ENCODE data around the gene NUDT3.

DNA sequence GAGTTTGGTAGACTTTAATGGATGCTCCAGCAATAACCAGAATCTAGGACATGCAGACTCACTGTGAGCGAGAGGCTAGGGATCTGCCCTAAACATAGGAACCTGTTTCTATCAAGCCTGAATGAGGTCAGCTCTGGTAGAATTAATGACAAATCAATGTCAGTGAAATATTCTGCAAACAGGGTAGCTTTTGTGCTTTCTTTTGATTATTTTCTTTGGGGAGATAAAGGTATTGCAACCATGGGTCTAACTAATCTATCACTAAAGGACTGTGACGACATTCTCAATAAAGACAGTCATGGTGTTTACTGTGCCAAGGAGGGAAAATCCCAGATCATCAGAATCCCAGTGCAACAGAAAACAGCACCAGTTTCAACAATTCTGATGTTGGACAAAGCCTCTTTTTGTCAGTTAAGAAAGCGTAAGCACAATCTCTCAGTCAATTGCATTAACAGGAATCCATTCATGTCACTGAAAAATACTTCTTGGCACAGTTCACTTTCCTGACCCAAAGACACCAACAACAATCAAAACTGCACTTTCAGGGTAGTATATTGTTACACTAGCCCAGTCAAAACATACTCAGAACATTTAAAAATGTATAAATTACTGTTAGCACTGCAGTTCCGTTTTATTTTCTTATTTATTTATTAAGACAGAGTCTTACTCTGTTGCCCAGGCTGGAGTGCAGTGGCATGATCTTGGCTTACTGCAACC lies 106.9 kb downstream of the NUDT3 start:
- TF ChIP-seq, protein P1, sequence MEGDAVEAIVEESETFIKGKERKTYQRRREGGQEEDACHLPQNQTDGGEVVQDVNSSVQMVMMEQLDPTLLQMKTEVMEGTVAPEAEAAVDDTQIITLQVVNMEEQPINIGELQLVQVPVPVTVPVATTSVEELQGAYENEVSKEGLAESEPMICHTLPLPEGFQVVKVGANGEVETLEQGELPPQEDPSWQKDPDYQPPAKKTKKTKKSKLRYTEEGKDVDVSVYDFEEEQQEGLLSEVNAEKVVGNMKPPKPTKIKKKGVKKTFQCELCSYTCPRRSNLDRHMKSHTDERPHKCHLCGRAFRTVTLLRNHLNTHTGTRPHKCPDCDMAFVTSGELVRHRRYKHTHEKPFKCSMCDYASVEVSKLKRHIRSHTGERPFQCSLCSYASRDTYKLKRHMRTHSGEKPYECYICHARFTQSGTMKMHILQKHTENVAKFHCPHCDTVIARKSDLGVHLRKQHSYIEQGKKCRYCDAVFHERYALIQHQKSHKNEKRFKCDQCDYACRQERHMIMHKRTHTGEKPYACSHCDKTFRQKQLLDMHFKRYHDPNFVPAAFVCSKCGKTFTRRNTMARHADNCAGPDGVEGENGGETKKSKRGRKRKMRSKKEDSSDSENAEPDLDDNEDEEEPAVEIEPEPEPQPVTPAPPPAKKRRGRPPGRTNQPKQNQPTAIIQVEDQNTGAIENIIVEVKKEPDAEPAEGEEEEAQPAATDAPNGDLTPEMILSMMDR (IDR thresholded peaks at IDR 0.05; ENCODE audit: low read depth, low read length, missing input control) = no peak
- TF ChIP-seq GABPA (IDR thresholded peaks at IDR 0.05 in 1 of 2, conservative IDR thresholded peaks at IDR 0.05 in 1 of 2) (no peak), SP1 (IDR thresholded peaks at IDR 0.05) (no peak), YY1 (IDR thresholded peaks at IDR 0.05) (no peak)
- TF ChIP-seq, protein P2, sequence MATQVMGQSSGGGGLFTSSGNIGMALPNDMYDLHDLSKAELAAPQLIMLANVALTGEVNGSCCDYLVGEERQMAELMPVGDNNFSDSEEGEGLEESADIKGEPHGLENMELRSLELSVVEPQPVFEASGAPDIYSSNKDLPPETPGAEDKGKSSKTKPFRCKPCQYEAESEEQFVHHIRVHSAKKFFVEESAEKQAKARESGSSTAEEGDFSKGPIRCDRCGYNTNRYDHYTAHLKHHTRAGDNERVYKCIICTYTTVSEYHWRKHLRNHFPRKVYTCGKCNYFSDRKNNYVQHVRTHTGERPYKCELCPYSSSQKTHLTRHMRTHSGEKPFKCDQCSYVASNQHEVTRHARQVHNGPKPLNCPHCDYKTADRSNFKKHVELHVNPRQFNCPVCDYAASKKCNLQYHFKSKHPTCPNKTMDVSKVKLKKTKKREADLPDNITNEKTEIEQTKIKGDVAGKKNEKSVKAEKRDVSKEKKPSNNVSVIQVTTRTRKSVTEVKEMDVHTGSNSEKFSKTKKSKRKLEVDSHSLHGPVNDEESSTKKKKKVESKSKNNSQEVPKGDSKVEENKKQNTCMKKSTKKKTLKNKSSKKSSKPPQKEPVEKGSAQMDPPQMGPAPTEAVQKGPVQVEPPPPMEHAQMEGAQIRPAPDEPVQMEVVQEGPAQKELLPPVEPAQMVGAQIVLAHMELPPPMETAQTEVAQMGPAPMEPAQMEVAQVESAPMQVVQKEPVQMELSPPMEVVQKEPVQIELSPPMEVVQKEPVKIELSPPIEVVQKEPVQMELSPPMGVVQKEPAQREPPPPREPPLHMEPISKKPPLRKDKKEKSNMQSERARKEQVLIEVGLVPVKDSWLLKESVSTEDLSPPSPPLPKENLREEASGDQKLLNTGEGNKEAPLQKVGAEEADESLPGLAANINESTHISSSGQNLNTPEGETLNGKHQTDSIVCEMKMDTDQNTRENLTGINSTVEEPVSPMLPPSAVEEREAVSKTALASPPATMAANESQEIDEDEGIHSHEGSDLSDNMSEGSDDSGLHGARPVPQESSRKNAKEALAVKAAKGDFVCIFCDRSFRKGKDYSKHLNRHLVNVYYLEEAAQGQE (IDR thresholded peaks at IDR 0.05) = no peak
